GM19239 (cell line): ENCODE measurements around the gene MGA.

Source experiments
- DNase-seq: peaks from one replicate; pipeline ENCODE4 v3.0.0; 2011; ENCODE audit warnings: low spot score; ENCODE audit not compliant: insufficient read length
- FAIRE-seq: peaks from 2 replicates; lab custom pipeline; 2011; peaks lifted over from hg19 to GRCh38; lab: Jason Lieb, UNC

The MGA gene

GRCh38 chr15:41655716-41656115 is 4.5 kb upstream of the MGA start:
- no peak for FAIRE-seq

DNA sequence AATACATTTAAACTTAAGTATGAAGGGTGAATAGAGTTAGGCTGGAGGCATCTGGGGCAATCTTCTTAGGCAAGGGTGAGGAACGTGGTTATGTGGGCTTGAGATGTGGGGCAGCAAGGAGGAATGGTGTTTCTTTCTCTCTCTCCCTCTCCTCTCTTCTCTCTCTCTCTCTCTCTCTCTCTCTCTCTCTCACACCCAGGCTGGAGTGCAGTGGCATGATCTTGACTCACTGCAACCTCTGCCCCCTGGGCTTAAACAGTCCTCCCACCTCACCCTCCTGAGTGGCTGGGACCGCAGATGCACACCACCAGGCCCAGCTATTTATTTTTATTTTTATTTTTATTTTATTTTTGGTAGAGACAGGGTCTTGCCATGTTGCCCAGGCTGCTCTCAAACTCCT is 4.0 kb upstream of the MGA start:
- DNase-seq (no peak), FAIRE-seq (no peak)

More at GRCh38 chr15:41655716-41656115, 4.5 kb upstream of the MGA start:
- DNase-seq, result no peak

- DNase-seq (no peak), FAIRE-seq (no peak)
Measured at GRCh38 chr15:41658689-41659088, 1.5 kb upstream of the MGA start.

DNA sequence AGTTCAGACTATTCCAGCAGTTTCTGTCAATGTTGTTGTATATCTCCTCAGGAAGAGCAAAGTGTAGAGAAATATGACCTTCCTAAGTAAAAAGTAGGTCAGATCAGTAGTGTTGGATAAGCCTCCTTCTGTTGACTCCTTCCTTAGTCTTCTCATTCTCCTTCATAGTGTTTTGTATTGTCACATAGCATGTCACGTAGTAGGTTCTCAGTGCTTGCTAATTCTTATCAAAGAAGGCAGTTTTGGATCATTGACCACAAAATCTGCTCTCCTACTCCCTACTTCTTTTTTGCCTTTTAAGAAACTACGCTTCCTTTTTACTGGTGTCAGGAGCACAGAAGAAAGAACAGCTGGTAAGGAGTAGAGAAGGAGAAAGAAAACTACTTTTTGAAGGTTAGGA is 1.0 kb upstream of the MGA start:
- DNase-seq, result no peak
- FAIRE-seq, result no peak

DNA sequence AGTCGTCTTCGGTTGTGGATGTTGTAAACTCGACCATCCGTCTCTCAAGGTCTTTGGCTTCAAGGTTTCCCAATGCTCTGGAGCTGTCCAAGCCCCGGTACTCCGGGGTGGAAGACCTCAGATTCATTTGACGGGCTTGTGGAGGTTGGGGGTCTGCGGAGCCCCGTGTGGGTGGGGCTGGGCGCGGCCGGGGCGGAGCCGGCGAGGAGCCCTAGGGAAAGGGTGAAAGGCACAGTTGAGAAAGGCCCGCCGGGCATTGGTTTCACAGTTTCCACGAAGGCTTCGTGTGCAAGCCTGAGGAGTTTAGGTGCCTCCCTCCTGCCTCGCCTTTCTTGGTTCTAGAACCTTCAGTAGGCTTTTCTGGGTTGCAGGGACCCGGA is 360 bp upstream of the MGA start:
- DNase-seq (no peak), FAIRE-seq (no peak)

DNA sequence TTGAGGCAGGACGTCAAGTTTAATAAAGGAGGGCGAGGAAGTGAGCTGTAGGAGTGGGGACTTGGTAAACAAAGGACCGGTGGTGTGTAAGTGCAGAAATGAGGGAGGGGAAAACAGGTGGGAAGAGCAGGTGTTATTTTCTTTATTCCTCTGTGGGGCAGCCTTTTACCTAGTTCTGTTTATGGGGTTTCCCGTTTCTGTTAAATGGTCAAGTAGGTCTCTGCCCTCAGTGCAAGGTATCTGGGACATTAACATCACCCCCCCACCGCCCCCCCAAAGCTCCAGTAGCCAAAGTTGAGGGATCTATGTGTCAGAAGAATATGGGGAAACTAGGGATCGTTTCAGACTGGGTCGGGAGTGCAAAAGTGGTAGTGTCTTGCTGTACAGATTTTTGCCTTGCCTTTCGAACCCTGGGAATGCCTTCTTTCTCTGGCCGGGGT is 893 bp downstream of the MGA start:
- DNase-seq, result no peak
- no peak for FAIRE-seq

DNA sequence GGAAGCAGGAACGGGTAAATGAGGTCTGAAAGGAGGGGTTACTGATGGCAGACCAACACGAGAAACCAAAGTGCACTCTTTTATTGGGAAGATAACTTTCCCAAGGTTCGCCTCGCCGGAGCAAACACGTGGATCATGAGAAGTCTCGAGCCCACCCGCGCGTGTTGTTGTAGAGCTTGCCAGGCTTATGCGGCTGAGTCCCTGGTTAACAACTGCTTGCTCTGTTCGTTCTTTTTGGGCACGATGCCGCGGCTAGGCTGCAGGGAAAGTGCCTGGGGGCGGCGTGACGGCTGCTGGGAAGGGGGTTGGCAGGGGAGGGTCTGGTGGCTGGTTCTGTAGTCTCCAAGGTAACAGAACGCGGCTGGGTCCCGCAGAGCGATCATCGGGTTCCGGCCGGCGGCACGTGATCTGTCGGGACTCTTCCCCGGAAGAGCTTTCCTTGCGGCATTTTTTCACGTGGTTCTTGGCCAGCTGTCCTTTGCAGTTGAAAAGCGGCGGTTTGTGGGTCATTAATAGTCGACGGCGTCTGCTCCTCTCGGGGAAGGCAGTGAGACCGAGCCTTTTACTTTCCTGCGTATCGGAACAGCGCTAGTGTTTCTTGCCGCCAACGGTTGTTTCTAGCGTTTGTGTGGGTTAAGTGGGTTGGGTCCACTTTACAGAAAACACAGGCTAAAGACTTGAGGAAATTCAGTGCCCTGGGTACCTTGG is 1.5 kb downstream of the MGA start:
- peak; percentile 35 for DNase-seq
- peak; percentile 93 for FAIRE-seq

- DNase-seq, result no peak
- FAIRE-seq, result peak; percentile 23
Measured at GRCh38 chr15:41666353-41666920, 6.2 kb downstream of the MGA start.

DNA sequence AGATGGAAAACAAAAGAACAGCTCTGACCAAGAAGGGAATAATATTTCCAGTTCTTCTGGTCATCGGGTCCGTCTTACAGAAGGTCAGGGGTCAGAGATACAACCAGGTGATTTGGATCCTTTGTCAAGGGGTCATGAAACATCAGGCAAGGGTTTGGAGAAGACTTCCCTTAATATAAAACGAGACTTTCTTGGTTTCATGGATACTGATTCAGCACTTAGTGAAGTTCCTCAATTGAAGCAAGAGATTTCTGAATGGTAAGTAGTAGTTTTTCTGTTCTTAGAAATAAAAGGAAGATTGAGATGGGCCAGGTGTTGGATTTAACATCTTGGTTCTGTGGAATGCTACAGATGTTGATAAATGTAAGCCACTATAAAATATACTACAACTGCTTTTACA is 9.5 kb downstream of the MGA start:
- FAIRE-seq (peak; percentile 33), DNase-seq (no peak)

DNA sequence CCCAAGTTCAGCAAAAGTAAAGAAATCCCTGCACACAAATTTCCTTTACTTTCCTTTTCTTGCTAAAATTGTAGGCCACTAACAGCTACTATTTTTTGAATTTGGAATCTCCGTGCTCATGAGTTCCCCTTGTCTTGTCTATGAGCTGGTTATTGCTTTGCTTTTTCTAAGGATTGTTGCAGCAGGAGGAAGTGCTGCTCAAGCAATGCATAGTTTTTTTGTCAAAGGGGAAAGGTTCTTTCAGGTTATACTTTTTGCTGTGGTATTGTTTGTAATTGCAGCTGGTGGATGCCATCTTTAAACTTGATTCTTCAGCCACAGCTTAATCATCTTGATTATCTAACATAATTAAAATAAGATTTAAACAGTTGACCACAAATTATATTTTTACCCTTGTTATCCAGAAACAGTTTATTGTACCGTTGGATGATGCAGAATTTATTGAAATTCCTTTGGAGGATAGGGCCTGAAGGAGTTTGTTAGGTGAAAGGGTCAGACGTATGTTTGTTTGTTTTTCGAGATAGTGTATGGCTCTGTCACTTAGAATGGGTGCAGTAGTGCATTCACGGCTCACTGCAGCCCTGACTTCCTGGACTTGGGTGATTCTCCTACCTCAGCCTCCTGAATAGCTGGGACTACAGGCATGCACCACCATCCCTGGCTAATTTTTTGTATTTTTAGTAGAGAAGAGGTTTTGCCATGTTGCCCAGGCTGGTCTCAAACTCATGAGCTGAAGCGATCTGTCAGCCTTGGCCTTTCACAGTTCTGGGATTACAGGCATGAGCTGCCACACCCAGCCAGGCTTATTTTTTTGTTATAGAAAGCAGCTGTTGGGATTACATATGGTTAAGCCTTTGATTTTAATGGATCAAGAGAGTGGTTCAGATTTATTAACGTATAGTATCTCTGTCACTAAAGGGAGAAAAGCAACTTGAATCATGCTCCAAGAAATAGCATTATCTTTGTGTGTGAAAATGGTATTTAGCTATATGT is 11.7 kb downstream of the MGA start:
- DNase-seq (no peak), FAIRE-seq (no peak)

GRCh38 chr15:41675337-41675736 is 15.1 kb downstream of the MGA start:
- FAIRE-seq (no peak), DNase-seq (no peak)

DNA sequence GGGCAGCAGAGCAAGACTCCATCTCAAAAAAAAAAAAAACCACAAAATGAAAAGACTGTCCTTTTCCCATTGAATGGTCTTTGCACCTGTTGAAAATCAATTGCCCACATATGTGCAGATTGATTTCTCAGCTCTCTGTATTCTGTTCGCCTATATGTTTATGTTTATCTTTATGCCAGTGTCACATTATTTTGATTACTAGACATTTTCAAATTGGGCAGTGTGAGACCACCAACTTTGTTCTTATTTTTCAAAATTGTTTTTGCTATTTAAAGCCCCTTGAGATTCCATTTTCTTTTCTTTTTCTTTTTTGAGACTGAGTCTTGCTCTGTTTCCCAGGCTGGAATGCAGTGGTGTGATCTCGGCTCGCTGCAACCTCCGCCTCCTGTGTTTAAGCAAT is 18.5 kb downstream of the MGA start:
- no peak for FAIRE-seq
- DNase-seq, result no peak

- FAIRE-seq (no peak), DNase-seq (no peak)
Measured at GRCh38 chr15:41683955-41684354, 23.8 kb downstream of the MGA start.

GRCh38 chr15:41688671-41689070 is 28.5 kb downstream of the MGA start:
- FAIRE-seq (no peak), DNase-seq (no peak)

- FAIRE-seq, result no peak
- no peak for DNase-seq
Measured at GRCh38 chr15:41689083-41689482, 28.9 kb downstream of the MGA start.

DNA sequence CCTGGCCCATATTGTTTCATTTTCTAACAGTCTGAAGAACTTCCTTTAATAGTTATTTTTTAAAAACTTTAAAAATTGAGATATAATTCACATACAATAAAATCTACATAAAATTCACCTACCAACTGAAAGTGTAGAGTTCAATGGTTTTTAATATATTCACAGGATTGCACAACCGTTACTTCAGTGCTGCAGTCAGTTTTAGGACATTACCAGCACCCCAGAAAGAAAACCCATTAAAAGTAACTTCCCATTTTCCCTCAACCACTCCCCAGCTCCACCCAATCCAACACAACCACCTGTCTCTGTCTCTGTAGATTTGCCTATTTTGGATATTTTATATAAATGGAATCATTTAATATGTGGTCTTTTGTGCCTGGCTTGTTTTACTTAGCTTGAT is 29.6 kb downstream of the MGA start:
- FAIRE-seq, result no peak
- no peak for DNase-seq

DNA sequence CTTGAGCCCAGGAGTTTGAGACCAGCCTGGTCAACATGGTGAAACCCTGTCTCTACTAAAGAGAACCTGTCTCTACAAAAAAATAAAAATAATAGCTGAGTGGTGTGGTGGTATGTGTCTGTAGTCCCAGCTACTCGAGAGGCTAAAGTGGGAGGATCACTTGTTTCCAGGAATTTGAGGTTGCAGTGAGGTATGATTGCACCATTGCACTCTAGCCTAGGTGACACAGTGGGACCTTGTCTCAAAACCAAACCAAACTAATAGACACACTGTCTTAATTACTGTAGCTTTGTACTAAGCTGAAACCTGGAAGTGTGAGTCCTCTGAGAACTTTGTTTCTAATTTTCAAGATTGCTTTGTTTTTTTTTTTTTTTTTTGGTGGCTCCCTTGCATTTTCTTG is 30.4 kb downstream of the MGA start:
- FAIRE-seq (no peak), DNase-seq (no peak)

- no peak for DNase-seq
- no peak for FAIRE-seq
Measured at GRCh38 chr15:41691471-41691870, 31.3 kb downstream of the MGA start.

- FAIRE-seq (no peak), DNase-seq (no peak)
Measured at GRCh38 chr15:41692049-41692448, 31.8 kb downstream of the MGA start.

- FAIRE-seq, result no peak
- DNase-seq, result no peak
Measured at GRCh38 chr15:41693757-41694156, 33.6 kb downstream of the MGA start.
